Karpas-422 (cell line): ENCODE measurements around the gene NANOS3. TPM values are rescaled to one million over a fixed set of nuclear protein-coding genes. Genes with fewer than 3 reads are reported as not detected.

ENCODE experiments used
- DNase-seq: peaks from one replicate; pipeline ENCODE4 v3.0.0-alpha.2; 2015
- H2AFZ ChIP-seq: fragments of 200-600 bp; sonication (generic); 2 replicates; pipeline ENCODE4 v1.6.1; 2014; ENCODE audit warnings: antibody characterized with exemption, low read length, mixed read lengths
- H3K27ac ChIP-seq: fragments of 200-600 bp; sonication (generic); 2 replicates; pipeline ENCODE4 v1.5.1; 2014; ENCODE audit warnings: mild to moderate bottlenecking, low read length, moderate library complexity
- H3K27me3 ChIP-seq: fragments of 200-600 bp; sonication (generic); 2 replicates; pipeline ENCODE4 v1.6.1; 2014; ENCODE audit warnings: low read length, mixed read lengths
- H3K36me3 ChIP-seq: fragments of 200-600 bp; sonication (generic); 2 replicates; pipeline ENCODE4 v1.6.1; 2014; ENCODE audit warnings: low read length, mixed read lengths; ENCODE audit not compliant: insufficient read depth
- H3K4me1 ChIP-seq: fragments of 200-600 bp; sonication (generic); 2 replicates; pipeline ENCODE4 v1.6.1; 2014; ENCODE audit warnings: mild to moderate bottlenecking, low read length, mixed read lengths
- H3K4me2 ChIP-seq: fragments of 200-600 bp; sonication (generic); 2 replicates; pipeline ENCODE4 v1.6.1; 2014; ENCODE audit warnings: low read length, low read depth, mild to moderate bottlenecking; ENCODE audit not compliant: poor library complexity, severe bottlenecking
- H3K4me3 ChIP-seq: fragments of 200-600 bp; sonication (generic); 2 replicates; pipeline ENCODE4 v1.5.1; 2014; ENCODE audit warnings: mild to moderate bottlenecking, antibody characterized with exemption, low read length, mixed read lengths
- H3K79me2 ChIP-seq: fragments of 200-600 bp; sonication (generic); 2 replicates; pipeline ENCODE4 v1.6.1; 2014; ENCODE audit warnings: mild to moderate bottlenecking, low read length, mixed read lengths
- H3K9ac ChIP-seq: fragments of 200-600 bp; sonication (generic); 2 replicates; pipeline ENCODE4 v1.6.0; 2014; ENCODE audit warnings: low read length
- H3K9me2 ChIP-seq: fragments of 200-600 bp; sonication (generic), shearing (Covaris generic); replicated peaks from 2 replicates; pipeline ENCODE4 v1.6.0; 2014; ENCODE audit warnings: mild to moderate bottlenecking, low read length, moderate library complexity; ENCODE audit not compliant: insufficient read depth
- H3K9me3 ChIP-seq: fragments of 300-700, 200-600 bp; sonication (generic); 2 replicates; pipeline ENCODE4 v1.6.1; 2014; ENCODE audit warnings: low read length, mixed read lengths
- H4K20me1 ChIP-seq: fragments of 200-600 bp; sonication (generic); 2 replicates; pipeline ENCODE4 v1.6.1; 2014; ENCODE audit warnings: mild to moderate bottlenecking, antibody characterized with exemption, low read length, low read depth; ENCODE audit not compliant: insufficient read depth
- total RNA-seq: library from RNA; depleted of rRNA; stranded (reverse); fragments of >200 nt; shearing (Covaris generic); gene quantifications from 2 replicates; pipeline ENCODE4 v1.2.3, GENCODE V29; 2014; ENCODE audit warnings: low replicate concordance

The NANOS3 gene
- total RNA-seq, 1 experiment from 2014 or later: not detected

DNA sequence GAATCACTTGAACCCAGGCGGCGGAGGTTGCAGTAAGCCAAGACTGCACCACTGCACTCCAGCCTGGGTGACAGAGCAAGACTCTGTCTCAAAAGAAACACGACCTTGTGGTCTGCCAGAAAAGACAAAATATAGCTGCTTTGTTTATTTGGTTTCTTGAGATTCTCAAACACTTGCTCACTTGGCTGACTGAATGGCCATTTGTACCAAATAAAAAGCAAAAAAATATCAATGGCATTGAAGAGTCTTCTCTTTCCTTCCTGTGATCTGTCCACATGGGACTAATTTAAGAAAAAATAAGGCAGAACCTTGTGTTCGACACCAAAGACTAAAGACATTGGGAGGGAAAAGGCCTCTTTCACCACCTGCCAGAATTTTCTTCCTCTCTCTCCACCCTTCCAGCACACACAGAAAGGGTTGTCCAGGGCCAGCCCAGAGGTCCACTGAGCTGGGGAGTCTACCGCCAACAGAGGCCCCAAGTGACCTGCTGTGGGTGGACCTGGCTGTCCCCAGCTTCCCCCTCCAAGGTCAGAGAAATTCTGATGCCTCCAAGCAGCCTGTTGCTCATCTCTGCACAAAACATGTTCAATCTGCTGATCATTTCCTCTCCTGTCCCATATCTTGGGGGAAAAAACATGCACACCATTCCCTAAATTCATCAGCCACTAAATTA, 23.1 kb downstream of the NANOS3 start:
- Histone ChIP-seq H3K4me3 (no peak overlapping the region), H3K79me2 (no peaks in the 10 kb centered on the region), H3K36me3 (no peaks in the 10 kb centered on the region), H3K9ac (no peak overlapping the region), H3K27me3 (no peaks in the 10 kb centered on the region), H3K4me2 (no peak overlapping the region), H3K9me2 (no peaks in the 10 kb centered on the region), H4K20me1 (no peaks in the 10 kb centered on the region), H3K27ac (no peak overlapping the region), H2AFZ (no peak overlapping the region), H3K4me1 (no peaks in the 10 kb centered on the region), H3K9me3 (no peaks in the 10 kb centered on the region)
- no peak for DNase-seq

DNA sequence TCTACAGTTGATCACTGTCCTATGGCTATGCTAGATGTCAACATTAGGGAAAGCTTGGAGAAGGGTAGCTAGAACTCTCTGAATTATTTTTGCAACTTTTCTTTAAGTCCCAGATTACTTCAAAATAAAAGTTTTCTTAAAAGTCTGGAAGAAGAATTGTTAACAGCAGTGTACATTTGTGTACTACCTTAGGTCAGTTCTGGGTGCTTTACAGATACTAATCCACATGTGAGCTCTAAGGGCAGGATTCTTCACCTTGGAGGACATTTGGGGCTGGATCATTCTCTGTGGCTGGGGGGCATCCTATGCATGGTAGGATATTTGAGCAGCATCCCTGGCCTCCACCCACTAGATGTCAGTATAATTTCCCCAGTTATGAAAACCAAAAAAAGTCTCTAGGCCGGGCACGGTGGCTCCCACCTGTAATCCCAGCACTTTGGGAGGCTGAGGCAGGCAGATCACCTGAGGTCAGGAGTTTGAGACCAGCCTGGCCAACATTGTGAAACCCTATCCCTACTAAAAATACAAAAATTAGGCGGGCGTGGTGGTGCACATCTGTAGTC, 26.1 kb downstream of the NANOS3 start:
- Histone ChIP-seq H3K36me3 (no peaks in the 10 kb centered on the region), H3K27me3 (no peaks in the 10 kb centered on the region), H3K9me3 (no peaks in the 10 kb centered on the region), H3K9ac (no peak overlapping the region), H3K4me2 (no peak overlapping the region), H3K27ac (no peak overlapping the region), H2AFZ (no peak overlapping the region), H4K20me1 (no peaks in the 10 kb centered on the region), H3K4me1 (peaks cover 11% of the 10 kb centered on the region), H3K4me3 (no peak overlapping the region), H3K9me2 (no peaks in the 10 kb centered on the region), H3K79me2 (peaks cover 10% of the 10 kb centered on the region)
- peak; percentile 81 for DNase-seq

DNA sequence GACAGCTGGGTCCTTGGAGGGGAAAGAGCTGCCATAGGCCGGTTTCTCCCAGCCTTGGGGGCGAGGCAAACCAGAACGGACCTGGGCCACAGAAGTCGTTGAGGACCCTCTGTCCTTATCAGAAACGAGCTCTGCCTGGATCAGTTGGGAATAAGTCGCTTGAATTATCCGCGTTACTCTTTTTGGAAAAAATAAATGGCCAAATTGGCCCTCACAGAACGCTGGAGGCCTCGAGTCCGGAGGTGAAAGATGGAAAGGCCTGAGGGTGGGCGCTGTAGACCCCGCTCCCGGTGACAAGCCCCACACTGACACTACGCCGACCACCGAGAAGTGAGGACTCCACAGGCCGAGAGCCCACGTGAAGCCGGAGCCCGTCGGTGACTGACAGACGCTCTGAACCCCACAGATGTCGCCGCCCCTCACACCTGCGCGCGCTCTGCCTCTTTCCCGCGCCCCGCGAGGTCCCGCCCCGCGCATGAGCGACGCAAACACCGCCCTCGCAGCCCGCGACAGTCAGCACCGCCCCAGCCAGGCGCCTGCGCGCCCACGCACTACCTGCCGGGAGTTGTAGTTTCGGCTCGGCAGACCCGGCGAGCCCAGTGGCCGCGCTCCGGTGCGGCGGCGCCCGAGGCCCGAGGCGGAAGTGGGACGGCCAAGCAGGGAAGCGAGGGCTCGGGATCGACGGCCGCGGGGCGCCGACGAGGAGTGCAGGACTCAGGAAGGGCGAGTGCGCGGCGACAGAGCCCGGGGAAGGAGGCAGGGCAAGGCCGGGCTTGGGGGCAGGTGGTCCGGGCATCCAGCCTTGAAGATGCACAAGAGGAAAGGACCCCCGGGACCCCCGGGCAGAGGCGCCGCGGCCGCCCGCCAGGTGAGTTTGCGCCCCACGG, 28.9 kb downstream of the NANOS3 start, which contains the start of the genes BRME1 and CC2D1A:
Gene BRME1 (minus strand): TSS at position 484 of the 887 bp plus-strand sequence. CDS start 1,225 bp downstream, outside the sequence.
Gene CC2D1A (plus strand): TSS at position 568 of the 887 bp plus-strand sequence. CDS start 241 bp downstream, at position 809.
- Histone ChIP-seq H3K9ac (peak within 1 kb of the TSS; percentile 84), H3K27ac (no peak within 1 kb of the TSS), H3K4me2 (peak within 1 kb of the TSS; percentile 82), H3K36me3 (no peaks in the 10 kb centered on the region), H3K79me2 (peaks cover 10% of the 10 kb centered on the region), H3K9me2 (no peaks in the 10 kb centered on the region), H3K27me3 (no peaks in the 10 kb centered on the region), H3K4me3 (peak within 1 kb of the TSS; percentile 87), H2AFZ (peak within 1 kb of the TSS; percentile 66), H3K9me3 (no peaks in the 10 kb centered on the region), H4K20me1 (no peaks in the 10 kb centered on the region), H3K4me1 (peaks cover 11% of the 10 kb centered on the region)
- peak; percentile 97 for DNase-seq

DNA sequence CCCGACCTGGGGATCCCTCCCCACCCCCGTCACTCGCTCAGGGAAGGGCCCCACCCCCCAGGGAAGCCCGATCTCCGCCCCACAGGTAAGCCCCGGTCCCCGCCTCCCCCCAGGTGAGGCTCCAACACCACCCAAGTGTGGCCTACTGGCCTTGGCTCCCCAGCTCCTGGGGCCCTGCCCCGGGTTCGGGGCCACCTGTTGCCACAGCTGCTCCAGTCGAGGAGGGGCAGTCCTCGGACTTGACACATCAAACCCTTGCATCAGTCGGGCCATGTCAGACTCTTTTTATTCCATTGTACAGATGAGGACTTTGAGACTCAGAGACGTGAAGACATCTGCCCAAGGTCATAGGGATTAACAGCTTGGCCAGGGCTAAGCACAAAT, 29.6 kb downstream of the NANOS3 start:
- Histone ChIP-seq H2AFZ (peak overlapping the region; percentile 66), H3K9me2 (no peaks in the 10 kb centered on the region), H4K20me1 (no peaks in the 10 kb centered on the region), H3K36me3 (no peaks in the 10 kb centered on the region), H3K9me3 (no peaks in the 10 kb centered on the region), H3K27ac (no peak overlapping the region), H3K9ac (peak overlapping the region; percentile 84), H3K4me3 (peak overlapping the region; percentile 87), H3K27me3 (no peaks in the 10 kb centered on the region), H3K4me2 (peak overlapping the region; percentile 82), H3K79me2 (peaks cover 10% of the 10 kb centered on the region), H3K4me1 (peaks cover 11% of the 10 kb centered on the region)
- DNase-seq: peak; percentile 50

- Histone ChIP-seq H3K4me2 (peak overlapping the region; percentile 82), H3K9me3 (no peaks in the 10 kb centered on the region), H3K79me2 (peaks cover 10% of the 10 kb centered on the region), H3K27ac (no peak overlapping the region), H4K20me1 (no peaks in the 10 kb centered on the region), H3K9ac (peak overlapping the region; percentile 84), H2AFZ (no peak overlapping the region), H3K27me3 (no peaks in the 10 kb centered on the region), H3K4me1 (peaks cover 11% of the 10 kb centered on the region), H3K9me2 (no peaks in the 10 kb centered on the region), H3K36me3 (no peaks in the 10 kb centered on the region), H3K4me3 (peak overlapping the region; percentile 87)
- no peak for DNase-seq
These were observed 30.0 kb downstream of the NANOS3 start for GRCh38 chr19:13906910-13907309.

GRCh38 chr19:13908674-13909073, 31.7 kb downstream of the NANOS3 start:
- H3K9me2 ChIP-seq: no peaks in the 10 kb centered on the region
- H3K9ac ChIP-seq: no peak overlapping the region
- no peaks in the 10 kb centered on the region for H3K27me3 ChIP-seq
- no peak overlapping the region for H3K27ac ChIP-seq
- H3K4me1 ChIP-seq: peaks cover 11% of the 10 kb centered on the region
- no peak overlapping the region for H2AFZ ChIP-seq
- DNase-seq: no peak
- H4K20me1 ChIP-seq: no peaks in the 10 kb centered on the region
- H3K4me2 ChIP-seq: no peak overlapping the region
- no peaks in the 10 kb centered on the region for H3K9me3 ChIP-seq
- H3K79me2 ChIP-seq: peaks cover 10% of the 10 kb centered on the region
- no peaks in the 10 kb centered on the region for H3K36me3 ChIP-seq
- H3K4me3 ChIP-seq: no peak overlapping the region

- Histone ChIP-seq H4K20me1 (no peaks in the 10 kb centered on the region), H3K9me3 (no peaks in the 10 kb centered on the region), H3K4me2 (no peak overlapping the region), H3K4me3 (no peak overlapping the region), H3K27ac (no peak overlapping the region), H3K9ac (no peak overlapping the region), H3K27me3 (no peaks in the 10 kb centered on the region), H2AFZ (no peak overlapping the region), H3K79me2 (peaks cover 10% of the 10 kb centered on the region), H3K36me3 (no peaks in the 10 kb centered on the region), H3K9me2 (no peaks in the 10 kb centered on the region), H3K4me1 (peaks cover 11% of the 10 kb centered on the region)
- no peak for DNase-seq
These were observed 32.5 kb downstream of the NANOS3 start for GRCh38 chr19:13909430-13909829.

- H3K9me3 ChIP-seq: no peaks in the 10 kb centered on the region
- H3K36me3 ChIP-seq: no peaks in the 10 kb centered on the region; the same call in 1 of the 2 replicates
- H3K27ac ChIP-seq: no peak overlapping the region
- no peak overlapping the region for H3K4me3 ChIP-seq
- H4K20me1 ChIP-seq: no peaks in the 10 kb centered on the region
- no peaks in the 10 kb centered on the region for H3K79me2 ChIP-seq
- no peaks in the 10 kb centered on the region for H3K4me1 ChIP-seq
- H2AFZ ChIP-seq: no peak overlapping the region
- H3K4me2 ChIP-seq: no peak overlapping the region
- H3K9ac ChIP-seq: no peak overlapping the region
- no peaks in the 10 kb centered on the region for H3K9me2 ChIP-seq
- DNase-seq: no peak
- H3K27me3 ChIP-seq: no peaks in the 10 kb centered on the region
These were observed 36.4 kb downstream of the NANOS3 start for GRCh38 chr19:13913352-13913751.
